ENCODE data around the gene SLC38A10.

The SLC38A10 gene

GRCh38 chr17:81238815-81239713, 56.0 kb downstream of the SLC38A10 start, which contains the start of the genes NDUFAF8 and TEPSIN:
Gene NDUFAF8 (plus strand): TSS chr17:81239318. CDS start chr17:81239364, 46 bp downstream.
Gene TEPSIN (minus strand): TSS chr17:81239055. CDS start chr17:81239033, 22 bp downstream.
- peaks cover 2% of the 10 kb centered on the region; the same call in 1 of the 2 replicates for H3F3A ChIP-seq (ENCODE audit: control insufficient read depth, insufficient read depth)
- no peaks in the 10 kb centered on the region for H3K9me2 ChIP-seq (replicated peaks; ENCODE audit: control insufficient read depth, low read length)
- peaks cover 33% of the 10 kb centered on the region for H3K4me1 ChIP-seq (ENCODE audit: control insufficient read depth, low read length)
- TF ChIP-seq CTCF (IDR thresholded peaks at IDR 0.05; ENCODE audit: low read depth, low read length, poor library complexity, severe bottlenecking): no peak
- TF ChIP-seq EZH2phosphoT487 (IDR thresholded peaks at IDR 0.05; ENCODE audit: borderline replicate concordance, low read length): no peak
- peak within 1 kb of the TSS; percentile 95 for H3K4me3 ChIP-seq (ENCODE audit: low read length)
- peaks cover 56% of the 10 kb centered on the region for H3K79me2 ChIP-seq (ENCODE audit: control insufficient read depth, low read length)
- H3K4me2 ChIP-seq (ENCODE audit: low read length): peak within 1 kb of the TSS; percentile 99
- peak within 1 kb of the TSS; percentile 58 for H3K27ac ChIP-seq (ENCODE audit: low read depth, low read length)
- H4K20me1 ChIP-seq (ENCODE audit: control insufficient read depth, insufficient read depth, low read depth, low read length): peaks cover 11% of the 10 kb centered on the region; the same call in 1 of the 2 replicates
- H3K27me3 ChIP-seq (ENCODE audit: control insufficient read depth, low read length): no peaks in the 10 kb centered on the region
- H3K36me3 ChIP-seq (ENCODE audit: control insufficient read depth, low read length): peaks cover 39% of the 10 kb centered on the region
- H3K9me3 ChIP-seq (ENCODE audit: control insufficient read depth, insufficient read depth, low read length): no peaks in the 10 kb centered on the region

- Histone ChIP-seq H3K27me3 (ENCODE audit: control insufficient read depth, low read length) (no peaks in the 10 kb centered on the region), H3K36me3 (ENCODE audit: control insufficient read depth, low read length) (peaks cover 39% of the 10 kb centered on the region), H3K27ac (ENCODE audit: low read depth, low read length) (no peak overlapping the region), H4K20me1 (ENCODE audit: control insufficient read depth, insufficient read depth, low read depth, low read length) (peaks cover 11% of the 10 kb centered on the region; the same call in 1 of the 2 replicates), H3K79me2 (ENCODE audit: control insufficient read depth, low read length) (peaks cover 56% of the 10 kb centered on the region), H3K4me3 (ENCODE audit: low read length) (peak overlapping the region; percentile 95), H3F3A (ENCODE audit: control insufficient read depth, insufficient read depth) (peaks cover 1% of the 10 kb centered on the region; the same call in 1 of the 2 replicates), H3K9me3 (ENCODE audit: control insufficient read depth, insufficient read depth, low read length) (no peaks in the 10 kb centered on the region), H3K4me1 (ENCODE audit: control insufficient read depth, low read length) (peaks cover 33% of the 10 kb centered on the region), H3K9me2 (replicated peaks; ENCODE audit: control insufficient read depth, low read length) (no peaks in the 10 kb centered on the region), H3K4me2 (ENCODE audit: low read length) (peak overlapping the region; percentile 96)
- TF ChIP-seq CTCF (IDR thresholded peaks at IDR 0.05; ENCODE audit: low read depth, low read length, poor library complexity, severe bottlenecking): no peak
- TF ChIP-seq EZH2phosphoT487 (IDR thresholded peaks at IDR 0.05; ENCODE audit: borderline replicate concordance, low read length): no peak
These were observed 56.7 kb downstream of the SLC38A10 start for GRCh38 chr17:81238490-81238814.

GRCh38 chr17:81237591-81238489, 57.3 kb downstream of the SLC38A10 start:
- H3K9me3 ChIP-seq (ENCODE audit: control insufficient read depth, insufficient read depth, low read length): no peaks in the 10 kb centered on the region
- peak overlapping the region; percentile 96 for H3K4me2 ChIP-seq (ENCODE audit: low read length)
- H3K9me2 ChIP-seq (replicated peaks; ENCODE audit: control insufficient read depth, low read length): no peaks in the 10 kb centered on the region
- no peak overlapping the region for H3K27ac ChIP-seq (ENCODE audit: low read depth, low read length)
- TF ChIP-seq CTCF (IDR thresholded peaks at IDR 0.05; ENCODE audit: low read depth, low read length, poor library complexity, severe bottlenecking) (no peak), EZH2phosphoT487 (IDR thresholded peaks at IDR 0.05; ENCODE audit: borderline replicate concordance, low read length) (no peak)
- H3K36me3 ChIP-seq (ENCODE audit: control insufficient read depth, low read length): peaks cover 36% of the 10 kb centered on the region
- H3F3A ChIP-seq (ENCODE audit: control insufficient read depth, insufficient read depth): no peaks in the 10 kb centered on the region; the same call in 1 of the 2 replicates
- H3K27me3 ChIP-seq (ENCODE audit: control insufficient read depth, low read length): no peaks in the 10 kb centered on the region
- peaks cover 56% of the 10 kb centered on the region for H3K79me2 ChIP-seq (ENCODE audit: control insufficient read depth, low read length)
- H3K4me1 ChIP-seq (ENCODE audit: control insufficient read depth, low read length): peaks cover 33% of the 10 kb centered on the region
- H3K4me3 ChIP-seq (ENCODE audit: low read length): peak overlapping the region; percentile 95
- peaks cover 11% of the 10 kb centered on the region; the same call in 1 of the 2 replicates for H4K20me1 ChIP-seq (ENCODE audit: control insufficient read depth, insufficient read depth, low read depth, low read length)
